ENCODE results near the gene KLHL40.
"Not testable (repeated sequence)": the region's sequence is repeated elsewhere in the genome, so short reads cannot be mapped to it uniquely, and the experiment has no call there.

Gene KLHL40

DNA sequence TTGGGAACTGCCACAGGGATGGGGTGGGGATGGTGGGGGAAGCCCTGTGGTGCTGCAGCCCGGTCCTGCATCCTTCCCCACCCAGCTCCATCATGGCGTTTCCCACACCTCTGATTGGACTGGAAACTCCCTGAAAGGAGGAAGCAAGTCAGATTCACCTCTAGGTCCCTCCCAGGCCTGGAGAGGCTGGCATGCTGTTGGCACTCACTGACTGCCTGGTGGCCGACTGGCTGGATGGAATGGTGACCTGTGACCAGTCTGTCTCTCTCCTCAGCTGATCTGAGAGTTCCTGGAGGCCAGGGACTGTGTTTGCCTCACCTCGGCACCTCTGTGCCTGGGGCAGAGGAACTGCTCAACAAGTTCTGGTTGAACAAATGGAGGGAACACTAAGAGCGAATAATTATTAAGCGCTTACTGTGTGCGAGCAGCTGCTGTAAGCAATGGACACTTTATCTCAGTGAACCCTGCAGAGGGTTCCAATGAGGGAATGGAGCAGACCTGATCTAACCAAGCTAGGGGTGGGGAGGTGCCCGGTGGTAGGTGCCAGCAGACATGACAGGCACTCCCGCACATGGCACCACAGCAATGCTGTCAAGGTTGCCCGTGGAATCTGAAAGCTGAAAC is 20.7 kb downstream of the KLHL40 start:
- no peak for DNase-seq

DNA sequence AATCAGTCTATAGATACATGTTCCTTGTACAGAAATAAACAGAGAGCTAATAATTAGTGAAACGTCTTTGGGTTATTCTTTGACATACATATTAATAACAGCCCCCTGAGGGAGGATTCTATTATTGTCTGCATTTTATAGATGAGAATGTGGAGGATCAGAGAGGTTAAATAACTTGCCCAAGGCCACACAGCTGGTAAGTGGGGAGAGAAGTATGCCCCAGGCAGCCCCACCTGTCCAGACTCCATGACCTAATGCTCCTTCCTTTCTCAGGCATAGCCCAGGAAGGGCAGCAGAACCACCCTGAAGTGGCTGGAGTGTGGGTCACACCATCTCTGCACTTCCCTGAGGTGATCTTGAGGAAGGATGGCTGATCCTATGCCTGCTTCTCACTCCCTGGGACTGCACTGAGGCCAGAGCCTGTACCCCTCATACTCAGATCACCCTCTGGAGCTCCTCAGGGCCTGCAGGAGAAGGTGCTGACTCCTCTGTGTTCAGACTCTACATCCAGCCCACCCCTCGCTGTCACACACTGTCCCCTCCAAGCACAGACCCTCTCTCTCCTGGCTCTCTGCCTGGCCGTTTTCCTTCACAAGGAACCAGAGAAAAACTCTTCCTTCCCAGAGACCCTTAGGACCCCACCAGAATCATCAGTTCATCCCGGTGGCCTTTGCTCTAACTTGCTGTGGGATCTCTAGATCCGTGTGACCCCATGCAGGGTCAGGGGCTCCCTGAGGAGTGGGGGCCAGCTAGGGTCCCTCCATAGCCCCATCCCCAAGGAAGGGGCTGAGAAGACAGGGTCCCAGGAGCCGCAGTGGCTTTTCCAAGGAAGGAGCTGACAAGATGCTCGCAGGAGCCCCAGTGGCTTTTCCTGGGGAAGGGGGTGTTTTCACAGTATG is 21.6 kb downstream of the KLHL40 start:
- DNase-seq: no peak

GRCh38 chr3:42707620-42708355 is 22.5 kb downstream of the KLHL40 start:
- DNase-seq: no peak

DNA sequence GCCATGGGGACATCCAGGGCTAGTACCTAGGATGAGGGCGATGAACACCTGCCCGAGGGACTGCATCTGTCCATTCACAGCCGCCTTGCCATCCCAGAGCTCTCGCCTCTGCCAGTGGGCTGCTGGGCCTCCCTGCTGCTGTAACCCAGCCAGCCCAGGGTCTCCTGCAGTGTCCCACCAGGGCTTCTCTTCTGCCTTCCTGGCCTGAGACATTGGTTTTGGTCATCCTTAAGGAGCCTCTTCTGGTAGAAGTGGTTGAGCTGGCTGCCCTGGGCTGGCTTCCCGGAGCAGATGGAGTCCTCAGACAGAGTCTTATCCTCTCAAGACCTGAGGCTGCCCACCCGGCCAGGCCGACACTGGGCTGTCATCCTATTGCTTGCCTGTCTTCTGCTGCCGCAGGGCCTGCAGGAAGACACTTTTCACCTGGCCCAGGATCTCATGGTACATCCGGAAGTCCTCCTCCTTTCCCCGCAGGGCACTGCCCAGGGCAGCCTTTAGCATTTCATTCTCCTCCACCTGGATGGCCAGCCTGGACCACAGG is 23.3 kb downstream of the KLHL40 start:
- no peak for DNase-seq

- DNase-seq: no peak
Measured at GRCh38 chr3:42709621-42710020, 24.3 kb downstream of the KLHL40 start.

- DNase-seq: no peak
Measured at GRCh38 chr3:42710323-42711021, 25.1 kb downstream of the KLHL40 start.

- no peak for DNase-seq
Measured at GRCh38 chr3:42711491-42712343, 26.4 kb downstream of the KLHL40 start.

DNA sequence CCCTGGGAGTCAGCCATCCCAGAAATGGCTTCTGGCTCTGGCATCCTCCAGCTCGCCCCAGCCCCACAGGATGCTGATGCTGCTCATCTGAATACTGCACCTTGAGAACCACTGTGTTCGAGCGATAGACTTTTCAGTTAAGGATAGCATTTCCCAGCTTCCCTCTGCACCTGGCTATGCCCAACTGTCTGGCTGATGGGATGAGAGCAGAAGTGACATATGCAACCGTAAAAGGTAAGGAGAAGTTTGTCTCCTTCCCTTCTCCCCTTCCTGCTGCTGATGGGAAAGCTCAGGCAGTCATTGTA is 27.0 kb downstream of the KLHL40 start:
- DNase-seq: no peak

DNA sequence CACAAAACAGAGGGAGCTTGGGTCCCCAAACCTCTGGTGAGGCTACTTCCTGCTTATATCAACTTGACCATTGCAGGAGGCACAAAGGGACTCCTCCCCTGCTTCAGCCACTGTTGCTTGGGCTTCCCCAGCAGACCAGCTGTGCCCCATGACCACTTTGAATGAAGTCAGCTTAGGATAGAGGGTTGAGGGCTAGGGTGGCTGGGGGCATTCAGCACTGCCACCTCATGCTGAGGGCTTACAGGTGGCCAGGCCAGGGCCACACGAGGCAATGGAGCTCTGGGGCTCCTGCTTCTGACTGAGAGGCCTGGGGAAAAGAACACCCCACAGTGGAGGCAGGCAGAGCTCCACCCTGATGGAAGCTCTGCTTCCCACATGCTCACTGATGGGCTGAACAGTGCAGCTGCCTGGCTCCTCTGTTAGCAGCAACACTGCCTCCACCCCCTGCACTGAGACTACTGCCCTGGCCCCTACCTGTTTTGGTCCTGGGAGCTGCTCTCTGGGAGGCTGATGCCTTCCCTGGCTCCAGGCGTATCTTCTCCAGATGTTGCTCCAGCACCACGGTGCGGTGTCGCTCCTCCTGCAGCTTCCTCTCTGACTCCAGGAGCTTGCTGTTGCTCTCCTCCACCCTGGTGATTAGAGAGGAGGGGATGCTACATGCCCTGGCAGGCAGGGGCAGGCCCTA is 27.5 kb downstream of the KLHL40 start:
- no peak for DNase-seq

DNA sequence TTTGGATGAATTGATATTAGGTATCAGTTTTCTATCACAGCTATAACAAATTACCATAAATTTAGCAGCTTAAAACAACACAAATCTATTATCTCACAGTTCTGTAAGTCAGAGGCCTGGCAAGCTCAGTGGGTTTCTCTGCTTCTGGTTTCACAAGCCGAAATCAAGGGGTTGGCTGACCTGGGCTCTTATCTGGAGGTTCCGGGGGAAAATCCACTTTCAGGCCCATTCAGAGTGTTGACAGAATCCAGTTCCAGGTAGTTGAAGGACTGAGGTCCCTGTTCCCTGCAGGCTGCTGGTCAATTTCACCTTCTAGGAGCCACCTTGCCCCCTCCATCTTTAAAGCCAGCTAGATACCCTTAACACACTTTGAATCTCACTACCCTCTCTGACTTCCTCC is 28.4 kb downstream of the KLHL40 start:
- DNase-seq: no peak

- DNase-seq: no peak
Measured at GRCh38 chr3:42714171-42714852, 29.0 kb downstream of the KLHL40 start.

DNA sequence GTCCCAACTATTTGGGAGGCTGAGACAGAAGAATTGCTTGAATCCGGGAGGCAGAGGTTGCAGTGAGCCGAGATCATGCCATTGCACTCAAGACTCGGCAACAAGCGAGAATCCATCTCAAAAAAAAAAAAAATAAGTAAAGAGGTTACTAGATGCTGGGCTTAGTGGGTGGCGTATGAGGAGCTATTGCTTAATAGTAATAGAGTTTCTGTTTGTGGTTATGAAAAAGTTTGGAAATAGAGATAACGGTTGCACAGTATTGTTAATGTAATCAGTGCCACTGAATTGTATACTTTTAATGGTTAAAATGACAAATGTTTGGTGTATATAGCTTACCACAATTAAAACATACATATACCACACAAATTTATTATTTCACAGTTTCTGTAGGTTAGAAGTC is 32.0 kb downstream of the KLHL40 start:
- no peak for DNase-seq

- DNase-seq: no peak
Measured at GRCh38 chr3:42718338-42718737, 33.0 kb downstream of the KLHL40 start.

- no peak for DNase-seq
Measured at GRCh38 chr3:42719002-42719401, 33.7 kb downstream of the KLHL40 start.

- DNase-seq: no peak
Measured at GRCh38 chr3:42720126-42720525, 34.8 kb downstream of the KLHL40 start.

DNA sequence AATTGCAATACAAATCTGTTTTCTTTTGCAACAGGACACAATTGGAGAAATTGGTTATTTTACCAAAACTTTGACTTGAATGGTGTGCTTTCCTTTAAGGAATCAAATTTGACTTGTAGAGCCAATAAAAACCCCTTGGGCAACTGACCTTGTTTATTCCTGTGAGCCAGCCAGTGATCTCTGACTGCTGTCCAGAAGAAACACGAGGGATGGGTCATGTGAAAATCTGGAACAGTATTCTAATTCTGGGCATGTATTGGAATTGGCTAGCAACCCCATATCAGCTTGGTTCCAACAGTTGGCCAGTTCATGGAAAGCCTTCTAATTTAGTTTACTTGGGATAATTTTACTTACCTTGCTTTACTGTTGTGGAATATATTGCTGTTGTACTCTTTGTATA is 36.4 kb downstream of the KLHL40 start:
- DNase-seq: no peak

DNA sequence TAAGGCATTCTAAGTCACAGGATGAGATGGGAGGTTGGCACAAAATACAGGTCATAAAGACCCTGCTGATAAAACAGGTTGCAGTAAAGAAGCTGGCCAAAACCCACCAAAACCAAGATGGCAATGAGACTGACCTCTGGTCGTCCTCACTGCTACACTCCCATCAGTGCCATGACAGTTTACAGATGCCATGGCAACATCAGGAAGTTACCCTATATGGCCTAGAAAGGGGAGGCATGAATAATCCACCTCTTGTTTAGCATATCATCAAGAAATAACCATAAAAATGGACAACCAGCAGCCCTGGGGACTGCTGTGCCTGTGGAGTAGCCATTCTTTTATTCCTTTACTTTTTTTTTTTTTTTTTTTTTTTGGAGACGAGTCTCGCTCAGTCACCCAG is 37.1 kb downstream of the KLHL40 start:
- DNase-seq: not testable (repeated sequence)

GRCh38 chr3:42723219-42723618 is 37.9 kb downstream of the KLHL40 start:
- DNase-seq: no peak

DNA sequence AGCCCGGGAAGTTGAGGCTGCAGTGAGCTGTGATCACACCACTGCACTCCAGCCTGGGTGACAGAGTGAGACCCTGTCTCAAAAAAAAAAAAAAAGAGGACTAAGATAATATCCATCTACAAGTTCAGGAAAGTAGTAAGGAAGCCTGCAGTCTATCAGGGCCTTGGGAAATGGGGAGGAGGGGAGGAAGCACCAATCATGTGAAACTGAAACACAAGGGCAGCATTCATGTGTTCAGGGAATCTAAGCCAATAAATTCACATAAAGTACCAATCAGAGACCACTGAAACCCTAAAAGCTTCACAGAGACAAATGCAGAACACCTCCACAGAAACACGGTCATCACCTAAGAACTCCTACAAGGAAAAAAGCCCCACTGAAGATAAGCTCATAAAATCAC is 40.1 kb downstream of the KLHL40 start:
- DNase-seq: no peak

DNA sequence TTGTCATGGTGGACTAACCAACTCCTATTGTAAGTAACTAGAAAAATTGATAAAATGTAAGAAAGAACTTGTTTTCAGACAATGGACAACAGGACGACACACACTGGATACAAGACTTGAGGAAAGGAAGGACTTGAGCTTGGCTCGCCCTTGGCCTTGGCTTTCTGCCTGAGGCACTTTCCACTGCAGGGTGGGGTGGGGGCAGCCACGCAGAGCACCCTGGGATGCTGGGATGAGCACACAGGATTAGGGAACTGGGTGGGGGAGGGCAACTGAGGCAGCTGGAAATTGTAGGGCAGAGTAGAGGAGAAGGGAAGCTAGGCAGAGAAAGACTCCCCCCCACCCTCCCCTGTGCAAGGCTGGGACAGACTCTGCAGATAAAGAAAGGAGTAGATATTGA is 42.7 kb downstream of the KLHL40 start:
- no peak for DNase-seq

All from NCI-H1105 (cell line).